Esophagus muscularis mucosa (tissue), 3 donors: ENCODE results near the gene IGLL5.

Source experiments
- POLR2A ChIP-seq: fragments of 450-650 bp; IDR thresholded peaks from one replicate; pipeline ENCODE4 v1.6.1; 2017; ENCODE audit warnings: antibody characterized with exemption, moderate library complexity, mild to moderate bottlenecking, low read depth
- POLR2AphosphoS5 ChIP-seq, 2 donors: sonication (generic); formaldehyde crosslinking; IDR thresholded peaks; one replicate each; pipeline ENCODE4 v1.6.1; 2017; ENCODE audit warnings: antibody characterized with exemption in 2 of 2
- TF ChIP-seq, protein P1 (sequence below), 3 experiments: fragments of 200-600 bp in 2 of 3; fragments of 450-650 bp in 1 of 3; sonication (generic) in 2 of 3; IDR thresholded peaks; one replicate each; pipeline ENCODE4 v1.5.1; 2017 to 2019; ENCODE audit warnings: antibody characterized with exemption in 3 of 3, mild to moderate bottlenecking in 2 of 3, moderate library complexity in 1 of 3

DNA sequence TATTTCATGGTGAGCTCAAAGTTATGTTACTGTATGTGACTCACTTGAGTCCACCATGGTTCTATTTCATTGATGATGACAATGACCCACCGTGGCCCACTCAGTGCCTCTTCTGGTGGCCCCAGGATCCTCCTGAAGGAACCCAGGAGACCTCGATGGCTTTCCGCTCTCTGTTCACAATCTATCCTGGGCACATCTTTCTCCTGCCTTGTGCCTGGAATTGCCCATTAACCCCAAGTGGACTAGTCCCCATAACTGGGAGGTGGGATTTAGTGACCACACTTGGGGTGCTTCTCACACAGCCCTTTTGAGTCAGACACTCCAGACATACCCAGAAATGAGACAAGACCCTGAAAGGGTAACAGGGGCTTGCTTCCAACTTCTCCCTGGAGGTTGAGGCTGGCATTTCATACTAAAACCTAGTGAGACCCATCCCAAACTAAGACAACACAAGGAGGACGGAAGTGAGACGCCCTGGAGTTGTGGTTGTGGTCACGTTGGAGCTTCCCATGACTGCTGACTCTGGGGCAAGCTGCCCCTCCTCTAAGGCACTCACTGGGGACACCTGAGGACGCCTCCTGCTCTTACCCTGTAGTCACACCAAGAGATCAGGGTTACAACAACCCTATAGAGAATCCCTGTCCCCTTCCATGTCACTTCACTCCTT lies 22.1 kb downstream of the IGLL5 start:
- TF ChIP-seq, protein P1, sequence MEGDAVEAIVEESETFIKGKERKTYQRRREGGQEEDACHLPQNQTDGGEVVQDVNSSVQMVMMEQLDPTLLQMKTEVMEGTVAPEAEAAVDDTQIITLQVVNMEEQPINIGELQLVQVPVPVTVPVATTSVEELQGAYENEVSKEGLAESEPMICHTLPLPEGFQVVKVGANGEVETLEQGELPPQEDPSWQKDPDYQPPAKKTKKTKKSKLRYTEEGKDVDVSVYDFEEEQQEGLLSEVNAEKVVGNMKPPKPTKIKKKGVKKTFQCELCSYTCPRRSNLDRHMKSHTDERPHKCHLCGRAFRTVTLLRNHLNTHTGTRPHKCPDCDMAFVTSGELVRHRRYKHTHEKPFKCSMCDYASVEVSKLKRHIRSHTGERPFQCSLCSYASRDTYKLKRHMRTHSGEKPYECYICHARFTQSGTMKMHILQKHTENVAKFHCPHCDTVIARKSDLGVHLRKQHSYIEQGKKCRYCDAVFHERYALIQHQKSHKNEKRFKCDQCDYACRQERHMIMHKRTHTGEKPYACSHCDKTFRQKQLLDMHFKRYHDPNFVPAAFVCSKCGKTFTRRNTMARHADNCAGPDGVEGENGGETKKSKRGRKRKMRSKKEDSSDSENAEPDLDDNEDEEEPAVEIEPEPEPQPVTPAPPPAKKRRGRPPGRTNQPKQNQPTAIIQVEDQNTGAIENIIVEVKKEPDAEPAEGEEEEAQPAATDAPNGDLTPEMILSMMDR (IDR thresholded peaks at IDR 0.05) = no peak
- TF ChIP-seq POLR2A (no peak), POLR2AphosphoS5 (IDR thresholded peaks at IDR 0.05) (no peak)
